Nephron progenitor cell (in vitro differentiated cells): ENCODE results near the gene UVRAG.
"Not testable (repeated sequence)": the region's sequence is repeated elsewhere in the genome, so short reads cannot be mapped to it uniquely, and the experiment has no call there.

ENCODE experiments used
- DNase-seq: peaks from one replicate; pipeline ENCODE4 v3.0.0; 2021
- H3K27ac Mint-ChIP-seq: 2 replicates; pipeline ENCODE4 v1.8.0; 2021; ENCODE audit warnings: mild to moderate bottlenecking, moderate library complexity, mixed read lengths
- H3K27me3 Mint-ChIP-seq: 2 replicates; pipeline ENCODE4 v1.8.0; 2021; ENCODE audit warnings: mild to moderate bottlenecking, low read depth, mixed read lengths; ENCODE audit not compliant: poor library complexity
- H3K36me3 Mint-ChIP-seq: 2 replicates; pipeline ENCODE4 v1.8.0; 2021; ENCODE audit warnings: low read depth, mixed read lengths
- H3K4me1 Mint-ChIP-seq: 2 replicates; pipeline ENCODE4 v1.8.0; 2021; ENCODE audit warnings: mixed read lengths
- H3K4me3 Mint-ChIP-seq: 2 replicates; pipeline ENCODE4 v1.8.0; 2021; ENCODE audit warnings: mild to moderate bottlenecking, moderate library complexity, mixed read lengths
- H3K9me3 Mint-ChIP-seq: 2 replicates; pipeline ENCODE4 v1.8.0; 2021; ENCODE audit warnings: mild to moderate bottlenecking, moderate library complexity, mixed read lengths
- TF ChIP-seq, protein P1 (sequence below): fragments of 200-600 bp; sonication (generic); IDR thresholded peaks from 2 replicates; pipeline ENCODE4 v1.5.0; 2021; ENCODE audit warnings: antibody characterized with exemption

The UVRAG gene

DNA sequence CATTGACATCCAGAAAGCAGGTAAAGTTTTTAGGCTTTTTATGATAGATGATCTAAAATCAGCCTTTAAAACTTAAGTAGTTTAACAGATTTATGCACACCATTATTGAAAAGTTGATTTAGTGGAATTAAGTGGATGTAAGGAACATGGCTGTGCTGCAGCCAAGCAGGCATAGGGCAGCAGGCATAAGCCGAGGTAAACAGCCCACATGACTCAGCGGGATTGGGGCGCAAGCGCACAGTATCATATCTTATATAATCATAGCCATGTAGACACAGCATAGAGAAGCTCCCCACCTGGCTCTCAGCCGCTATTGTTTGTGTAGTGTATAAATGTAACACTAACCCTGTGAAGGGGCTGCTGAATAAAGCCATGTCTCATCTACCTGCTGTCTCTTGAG lies 233.8 kb downstream of the UVRAG start:
- DNase-seq, result peak; percentile 15
- TF ChIP-seq, protein P1, sequence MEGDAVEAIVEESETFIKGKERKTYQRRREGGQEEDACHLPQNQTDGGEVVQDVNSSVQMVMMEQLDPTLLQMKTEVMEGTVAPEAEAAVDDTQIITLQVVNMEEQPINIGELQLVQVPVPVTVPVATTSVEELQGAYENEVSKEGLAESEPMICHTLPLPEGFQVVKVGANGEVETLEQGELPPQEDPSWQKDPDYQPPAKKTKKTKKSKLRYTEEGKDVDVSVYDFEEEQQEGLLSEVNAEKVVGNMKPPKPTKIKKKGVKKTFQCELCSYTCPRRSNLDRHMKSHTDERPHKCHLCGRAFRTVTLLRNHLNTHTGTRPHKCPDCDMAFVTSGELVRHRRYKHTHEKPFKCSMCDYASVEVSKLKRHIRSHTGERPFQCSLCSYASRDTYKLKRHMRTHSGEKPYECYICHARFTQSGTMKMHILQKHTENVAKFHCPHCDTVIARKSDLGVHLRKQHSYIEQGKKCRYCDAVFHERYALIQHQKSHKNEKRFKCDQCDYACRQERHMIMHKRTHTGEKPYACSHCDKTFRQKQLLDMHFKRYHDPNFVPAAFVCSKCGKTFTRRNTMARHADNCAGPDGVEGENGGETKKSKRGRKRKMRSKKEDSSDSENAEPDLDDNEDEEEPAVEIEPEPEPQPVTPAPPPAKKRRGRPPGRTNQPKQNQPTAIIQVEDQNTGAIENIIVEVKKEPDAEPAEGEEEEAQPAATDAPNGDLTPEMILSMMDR, result no peak
- Mint-ChIP-seq H3K9me3 (peaks cover 46% of the 10 kb centered on the region), H3K4me1 (no peaks in the 10 kb centered on the region), H3K4me3 (no peak overlapping the region), H3K36me3 (peaks cover 81% of the 10 kb centered on the region), H3K27me3 (no peaks in the 10 kb centered on the region), H3K27ac (no peak overlapping the region)

DNA sequence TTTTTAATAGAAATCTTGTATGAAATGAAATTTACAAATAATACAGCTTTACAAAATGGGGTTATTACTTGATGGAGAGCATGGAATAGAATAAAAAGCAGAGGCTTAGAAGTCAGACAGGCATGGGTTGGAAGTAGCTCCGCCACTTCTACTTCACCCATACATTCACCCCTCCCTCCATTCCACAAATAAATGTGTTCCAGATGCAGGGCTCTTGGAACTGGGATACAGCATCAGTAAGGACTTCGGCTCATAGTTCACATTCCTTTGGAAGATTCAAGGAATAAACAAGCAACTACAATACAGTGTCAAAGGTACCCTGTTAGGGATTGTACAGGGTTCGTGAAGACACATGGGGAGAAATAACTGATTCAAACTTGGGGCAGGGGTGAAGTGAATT lies 234.5 kb downstream of the UVRAG start:
- peaks cover 88% of the 10 kb centered on the region for H3K36me3 Mint-ChIP-seq
- no peak for DNase-seq
- no peak overlapping the region for H3K4me3 Mint-ChIP-seq
- no peaks in the 10 kb centered on the region for H3K27me3 Mint-ChIP-seq
- peaks cover 52% of the 10 kb centered on the region for H3K9me3 Mint-ChIP-seq
- H3K27ac Mint-ChIP-seq, result no peak overlapping the region
- TF ChIP-seq, protein P1, result no peak
- peaks cover 6% of the 10 kb centered on the region for H3K4me1 Mint-ChIP-seq

DNA sequence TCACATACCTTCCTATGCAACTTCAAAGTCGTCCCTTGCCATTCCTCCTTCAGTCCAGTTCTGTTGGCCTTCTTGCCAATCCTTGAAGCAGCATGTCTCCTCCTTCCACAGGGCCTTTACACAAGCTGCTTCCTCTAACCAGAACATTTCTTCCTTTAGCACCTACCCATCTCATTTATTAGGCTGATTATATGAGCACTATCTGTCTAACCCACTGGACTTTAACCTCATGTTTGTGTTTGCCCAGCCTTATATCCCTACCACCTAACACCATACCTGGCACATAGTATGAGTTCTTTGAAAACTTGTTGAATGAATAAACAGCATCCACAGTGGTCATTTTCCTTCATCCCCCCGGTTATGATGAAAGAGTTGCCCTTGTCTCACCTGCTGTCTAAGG lies 236.9 kb downstream of the UVRAG start:
- peaks cover 76% of the 10 kb centered on the region for H3K36me3 Mint-ChIP-seq

DNA sequence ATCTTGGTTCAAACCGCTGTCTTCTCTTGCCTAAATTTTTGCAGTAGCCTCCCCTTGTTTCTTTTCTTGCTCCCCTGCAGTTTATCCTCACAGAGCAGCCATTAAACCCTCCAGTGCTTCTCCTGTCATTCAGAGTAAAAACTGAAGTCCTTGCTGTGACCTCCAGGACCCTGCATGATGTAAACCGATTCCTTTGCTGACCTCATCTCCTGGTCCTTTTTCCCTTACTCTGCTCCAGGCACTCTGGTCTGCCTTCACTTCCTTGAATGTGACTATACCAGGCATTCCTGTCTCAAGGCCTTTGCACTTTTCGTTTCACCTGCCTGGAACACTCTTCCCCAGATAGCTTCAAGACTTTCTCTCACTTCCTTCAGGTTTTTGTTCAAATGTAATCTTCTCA lies 239.3 kb downstream of the UVRAG start:
- peaks cover 61% of the 10 kb centered on the region for H3K36me3 Mint-ChIP-seq
- H3K27ac Mint-ChIP-seq, result peak overlapping the region; percentile 52
- no peak for DNase-seq
- no peak overlapping the region for H3K4me3 Mint-ChIP-seq
- H3K4me1 Mint-ChIP-seq, result peaks cover 21% of the 10 kb centered on the region
- TF ChIP-seq, protein P1, result no peak
- H3K27me3 Mint-ChIP-seq, result no peaks in the 10 kb centered on the region
- peaks cover 30% of the 10 kb centered on the region for H3K9me3 Mint-ChIP-seq

More for the DNA sequence above, 236.9 kb downstream of the UVRAG start:
- Mint-ChIP-seq H3K27me3 (no peaks in the 10 kb centered on the region), H3K27ac (no peak overlapping the region), H3K4me3 (no peak overlapping the region), H3K9me3 (peaks cover 53% of the 10 kb centered on the region), H3K4me1 (peaks cover 19% of the 10 kb centered on the region)
- no peak for DNase-seq
- TF ChIP-seq, protein P1, result no peak

DNA sequence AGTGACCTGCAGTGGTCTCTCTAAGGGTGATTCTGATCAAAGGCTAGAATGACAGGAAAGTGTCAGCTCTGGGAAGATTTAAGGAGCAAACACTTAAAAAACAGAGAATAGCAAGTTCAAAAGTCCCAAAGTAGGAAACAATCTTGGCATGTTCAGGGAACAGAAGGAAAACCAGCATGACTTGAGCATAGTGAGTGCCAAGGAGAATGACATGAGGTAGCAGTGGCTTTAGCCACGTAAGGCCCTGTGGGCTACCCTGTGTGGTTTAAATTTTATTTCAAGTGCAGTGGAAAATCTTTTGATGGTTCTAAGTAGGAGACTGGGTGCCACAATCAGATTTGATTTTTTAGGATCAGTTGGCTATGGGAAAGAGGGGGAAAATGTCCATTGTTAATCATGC lies 241.9 kb downstream of the UVRAG start:
- Mint-ChIP-seq H3K4me1 (peaks cover 21% of the 10 kb centered on the region), H3K4me3 (no peak overlapping the region), H3K9me3 (peaks cover 20% of the 10 kb centered on the region), H3K27ac (no peak overlapping the region), H3K36me3 (peaks cover 62% of the 10 kb centered on the region), H3K27me3 (no peaks in the 10 kb centered on the region)
- DNase-seq, result no peak
- TF ChIP-seq, protein P1, result no peak

DNA sequence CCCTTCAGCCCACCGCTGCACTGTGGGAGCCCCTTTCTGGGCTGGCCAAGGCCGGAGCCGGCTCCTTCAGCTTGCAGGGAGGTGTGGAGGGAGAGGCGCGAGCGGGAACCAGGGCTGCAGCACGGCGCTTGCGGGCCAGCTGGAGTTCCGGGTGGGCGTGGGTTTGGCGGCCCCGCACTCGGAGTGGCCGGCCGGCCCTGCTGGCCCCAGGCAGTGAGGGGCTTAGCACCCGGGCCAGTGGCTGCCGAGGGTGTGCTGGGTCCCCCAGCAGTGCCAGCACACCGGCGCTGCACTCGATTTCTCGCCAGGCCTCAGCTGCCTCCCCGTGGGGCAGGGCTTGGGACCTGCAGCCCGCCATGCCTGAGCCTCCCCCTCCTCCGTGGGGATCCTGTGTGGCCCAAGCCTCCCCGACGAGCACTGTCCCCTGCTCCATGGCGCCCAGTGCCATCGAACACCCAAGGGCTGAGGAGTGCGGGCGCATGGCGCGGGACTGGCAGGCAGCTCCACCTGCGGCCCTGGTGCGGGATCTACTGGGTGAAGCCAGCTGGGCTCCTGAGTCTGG lies 245.5 kb downstream of the UVRAG start:
- peaks cover 43% of the 10 kb centered on the region for H3K36me3 Mint-ChIP-seq
- H3K4me3 Mint-ChIP-seq, result not testable (repeated sequence)
- H3K9me3 Mint-ChIP-seq, result peaks cover 10% of the 10 kb centered on the region

More for the DNA sequence above, 245.5 kb downstream of the UVRAG start:
- peaks cover 13% of the 10 kb centered on the region for H3K4me1 Mint-ChIP-seq
- not testable (repeated sequence) for H3K27me3 Mint-ChIP-seq, DNase-seq, H3K27ac Mint-ChIP-seq
